Testis (tissue), 2 donors: ENCODE measurements around the gene PKNOX2.

Experiments
- CTCF ChIP-seq, 3 experiments: fragments of 450-650 bp in 2 of 3; fragments of 200-600 bp in 1 of 3; sonication (generic) in 1 of 3; IDR thresholded peaks; one replicate each; pipeline ENCODE4 v1.5.1; 2016 to 2019; ENCODE audit warnings: antibody characterized with exemption in 3 of 3, mild to moderate bottlenecking in 2 of 3, moderate library complexity in 1 of 3
- POLR2A ChIP-seq: fragments of 450-650 bp; IDR thresholded peaks from one replicate; pipeline ENCODE4 v1.6.1; 2017; ENCODE audit warnings: antibody characterized with exemption, mild to moderate bottlenecking, moderate library complexity

GRCh38 chr11:125136001-125136400 is 28.6 kb upstream of the PKNOX2 start:
- no peak for TF ChIP-seq POLR2A
- no peak for TF ChIP-seq CTCF (IDR thresholded peaks at IDR 0.05)
